ENCODE results near the gene ZYG11B. TPM values are rescaled to one million over a fixed set of nuclear protein-coding genes. Genes with fewer than 3 reads are reported as not detected.
A peak's percentile ranks its signal among the peaks of the same experiment; 100 is the strongest.

Gene ZYG11B
- total and polyA plus RNA-seq, 2 of the 13 experiments (the other 11 are each of a cell fraction or from before 2014, with no cell fraction given), result 6.9 to 17.9 TPM

DNA sequence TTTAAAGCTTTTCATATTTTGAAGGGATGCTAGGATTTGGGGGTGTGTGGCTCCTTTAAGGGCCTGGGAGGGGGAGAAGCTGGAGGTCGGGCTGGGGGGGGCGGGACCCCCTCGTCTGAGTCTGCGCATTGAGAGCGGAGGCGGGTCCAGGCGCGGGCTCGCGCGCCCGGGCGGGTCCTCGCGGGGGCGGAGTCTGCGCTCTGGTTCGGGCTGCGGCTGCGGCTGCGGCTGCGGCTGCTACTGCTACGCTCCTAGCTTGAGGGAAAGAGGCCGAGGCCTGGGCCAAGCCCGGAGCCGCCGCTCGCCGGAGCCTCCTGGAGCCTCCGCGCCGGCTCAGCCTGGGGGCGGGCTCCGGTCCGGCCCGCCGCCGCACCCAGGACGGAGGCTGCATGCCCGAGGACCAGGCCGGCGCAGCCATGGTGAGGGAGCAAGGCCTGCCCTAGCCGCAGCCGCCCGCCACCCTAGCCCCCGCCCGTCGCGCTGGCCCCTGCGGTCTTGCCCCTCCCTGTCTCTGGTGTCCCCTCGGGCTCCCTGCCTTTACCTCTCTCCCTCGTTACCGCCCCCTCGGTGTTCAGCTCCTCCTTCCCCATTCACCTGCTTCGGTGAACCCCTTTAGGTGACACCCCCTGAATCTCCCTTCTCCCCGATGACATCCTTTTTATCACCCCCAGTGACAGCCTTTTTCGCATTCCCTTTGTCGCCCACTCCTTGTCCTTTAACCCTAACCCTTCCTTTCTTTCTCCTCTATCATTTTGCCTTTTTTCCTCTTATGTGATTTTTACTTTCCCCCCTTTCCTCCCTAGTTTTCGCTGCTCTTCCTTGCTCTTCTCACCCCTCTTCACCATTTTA is at the start of gene ZYG11B (continued):
- TF ChIP-seq, protein P1, sequence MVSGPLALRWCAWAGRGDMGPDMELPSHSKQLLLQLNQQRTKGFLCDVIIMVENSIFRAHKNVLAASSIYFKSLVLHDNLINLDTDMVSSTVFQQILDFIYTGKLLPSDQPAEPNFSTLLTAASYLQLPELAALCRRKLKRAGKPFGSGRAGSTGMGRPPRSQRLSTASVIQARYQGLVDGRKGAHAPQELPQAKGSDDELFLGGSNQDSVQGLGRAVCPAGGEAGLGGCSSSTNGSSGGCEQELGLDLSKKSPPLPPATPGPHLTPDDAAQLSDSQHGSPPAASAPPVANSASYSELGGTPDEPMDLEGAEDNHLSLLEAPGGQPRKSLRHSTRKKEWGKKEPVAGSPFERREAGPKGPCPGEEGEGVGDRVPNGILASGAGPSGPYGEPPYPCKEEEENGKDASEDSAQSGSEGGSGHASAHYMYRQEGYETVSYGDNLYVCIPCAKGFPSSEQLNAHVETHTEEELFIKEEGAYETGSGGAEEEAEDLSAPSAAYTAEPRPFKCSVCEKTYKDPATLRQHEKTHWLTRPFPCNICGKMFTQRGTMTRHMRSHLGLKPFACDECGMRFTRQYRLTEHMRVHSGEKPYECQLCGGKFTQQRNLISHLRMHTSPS (CRISPR knock-in tag; IDR thresholded peaks at IDR 0.05; ENCODE audit: low read depth), result no peak
- TF ChIP-seq HES4 (CRISPR knock-in tag; IDR thresholded peaks at IDR 0.05; ENCODE audit: borderline replicate concordance), result peak; percentile 84
- TF ChIP-seq, protein P2, sequence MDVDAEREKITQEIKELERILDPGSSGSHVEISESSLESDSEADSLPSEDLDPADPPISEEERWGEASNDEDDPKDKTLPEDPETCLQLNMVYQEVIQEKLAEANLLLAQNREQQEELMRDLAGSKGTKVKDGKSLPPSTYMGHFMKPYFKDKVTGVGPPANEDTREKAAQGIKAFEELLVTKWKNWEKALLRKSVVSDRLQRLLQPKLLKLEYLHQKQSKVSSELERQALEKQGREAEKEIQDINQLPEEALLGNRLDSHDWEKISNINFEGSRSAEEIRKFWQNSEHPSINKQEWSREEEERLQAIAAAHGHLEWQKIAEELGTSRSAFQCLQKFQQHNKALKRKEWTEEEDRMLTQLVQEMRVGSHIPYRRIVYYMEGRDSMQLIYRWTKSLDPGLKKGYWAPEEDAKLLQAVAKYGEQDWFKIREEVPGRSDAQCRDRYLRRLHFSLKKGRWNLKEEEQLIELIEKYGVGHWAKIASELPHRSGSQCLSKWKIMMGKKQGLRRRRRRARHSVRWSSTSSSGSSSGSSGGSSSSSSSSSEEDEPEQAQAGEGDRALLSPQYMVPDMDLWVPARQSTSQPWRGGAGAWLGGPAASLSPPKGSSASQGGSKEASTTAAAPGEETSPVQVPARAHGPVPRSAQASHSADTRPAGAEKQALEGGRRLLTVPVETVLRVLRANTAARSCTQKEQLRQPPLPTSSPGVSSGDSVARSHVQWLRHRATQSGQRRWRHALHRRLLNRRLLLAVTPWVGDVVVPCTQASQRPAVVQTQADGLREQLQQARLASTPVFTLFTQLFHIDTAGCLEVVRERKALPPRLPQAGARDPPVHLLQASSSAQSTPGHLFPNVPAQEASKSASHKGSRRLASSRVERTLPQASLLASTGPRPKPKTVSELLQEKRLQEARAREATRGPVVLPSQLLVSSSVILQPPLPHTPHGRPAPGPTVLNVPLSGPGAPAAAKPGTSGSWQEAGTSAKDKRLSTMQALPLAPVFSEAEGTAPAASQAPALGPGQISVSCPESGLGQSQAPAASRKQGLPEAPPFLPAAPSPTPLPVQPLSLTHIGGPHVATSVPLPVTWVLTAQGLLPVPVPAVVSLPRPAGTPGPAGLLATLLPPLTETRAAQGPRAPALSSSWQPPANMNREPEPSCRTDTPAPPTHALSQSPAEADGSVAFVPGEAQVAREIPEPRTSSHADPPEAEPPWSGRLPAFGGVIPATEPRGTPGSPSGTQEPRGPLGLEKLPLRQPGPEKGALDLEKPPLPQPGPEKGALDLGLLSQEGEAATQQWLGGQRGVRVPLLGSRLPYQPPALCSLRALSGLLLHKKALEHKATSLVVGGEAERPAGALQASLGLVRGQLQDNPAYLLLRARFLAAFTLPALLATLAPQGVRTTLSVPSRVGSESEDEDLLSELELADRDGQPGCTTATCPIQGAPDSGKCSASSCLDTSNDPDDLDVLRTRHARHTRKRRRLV (CRISPR knock-in tag; IDR thresholded peaks at IDR 0.05), result no peak
- TF ChIP-seq DR1 (CRISPR knock-in tag; IDR thresholded peaks at IDR 0.05), result no peak
- TF ChIP-seq MAFF (IDR thresholded peaks at IDR 0.05; ENCODE audit: low read depth, low read length), result no peak
- TF ChIP-seq CENPT (CRISPR knock-in tag; IDR thresholded peaks at IDR 0.05; ENCODE audit: low read depth), result no peak
- no peak for TF ChIP-seq KMT2A (CRISPR knock-in tag; IDR thresholded peaks at IDR 0.05)
- TF ChIP-seq ZNF3 (CRISPR knock-in tag; IDR thresholded peaks at IDR 0.05), result no peak
- TF ChIP-seq JUN (CRISPR knock-in tag; IDR thresholded peaks at IDR 0.05), result no peak; the same call in 1 of the 2 replicates
- TF ChIP-seq BCL6 (CRISPR knock-in tag; IDR thresholded peaks at IDR 0.05), result no peak; the same call in 1 of the 2 replicates
- TF ChIP-seq GATAD1 (CRISPR knock-in tag; IDR thresholded peaks at IDR 0.05), result no peak
- TF ChIP-seq, protein P3, sequence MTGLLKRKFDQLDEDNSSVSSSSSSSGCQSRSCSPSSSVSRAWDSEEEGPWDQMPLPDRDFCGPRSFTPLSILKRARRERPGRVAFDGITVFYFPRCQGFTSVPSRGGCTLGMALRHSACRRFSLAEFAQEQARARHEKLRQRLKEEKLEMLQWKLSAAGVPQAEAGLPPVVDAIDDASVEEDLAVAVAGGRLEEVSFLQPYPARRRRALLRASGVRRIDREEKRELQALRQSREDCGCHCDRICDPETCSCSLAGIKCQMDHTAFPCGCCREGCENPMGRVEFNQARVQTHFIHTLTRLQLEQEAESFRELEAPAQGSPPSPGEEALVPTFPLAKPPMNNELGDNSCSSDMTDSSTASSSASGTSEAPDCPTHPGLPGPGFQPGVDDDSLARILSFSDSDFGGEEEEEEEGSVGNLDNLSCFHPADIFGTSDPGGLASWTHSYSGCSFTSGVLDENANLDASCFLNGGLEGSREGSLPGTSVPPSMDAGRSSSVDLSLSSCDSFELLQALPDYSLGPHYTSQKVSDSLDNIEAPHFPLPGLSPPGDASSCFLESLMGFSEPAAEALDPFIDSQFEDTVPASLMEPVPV (CRISPR knock-in tag; IDR thresholded peaks at IDR 0.05), result no peak
- TF ChIP-seq ARID2 (CRISPR knock-in tag; IDR thresholded peaks at IDR 0.05; ENCODE audit: borderline replicate concordance), result no peak
- TF ChIP-seq RELA (CRISPR knock-in tag; IDR thresholded peaks at IDR 0.05), result no peak
- TF ChIP-seq TMF1 (CRISPR knock-in tag; IDR thresholded peaks at IDR 0.05; ENCODE audit: low read depth), result no peak
- 0 out of 2 replicates have a peak, but pooled peaks have one; percentile 34 for TF ChIP-seq SAFB2 (CRISPR knock-in tag; IDR thresholded peaks at IDR 0.05; ENCODE audit: borderline replicate concordance, low read depth)
- no peak for TF ChIP-seq HNRNPL (IDR thresholded peaks at IDR 0.05; ENCODE audit: low read depth, low read length)
- 0 out of 2 replicates have a peak, but pooled peaks have one; percentile 42 for TF ChIP-seq HDAC1 (CRISPR knock-in tag; IDR thresholded peaks at IDR 0.05)
- no peak for TF ChIP-seq DPF2 (CRISPR knock-in tag; IDR thresholded peaks at IDR 0.05; ENCODE audit: borderline replicate concordance, low read depth)

Measured in HepG2 (cell line).